ENCODE results near the gene PBX3. TPM values are rescaled to one million over a fixed set of nuclear protein-coding genes. Genes with fewer than 3 reads are reported as not detected.

Gene PBX3
- total RNA-seq, 1 donor = 27.6 TPM

GRCh38 chr9:125906893-125907292 is 159.7 kb downstream of the PBX3 start:
- no peak for TF ChIP-seq CTCF (IDR thresholded peaks at IDR 0.05; ENCODE audit: insufficient read depth, low read depth, low read length)
- H3K4me3 ChIP-seq (ENCODE audit: low read depth, low read length) = no peak overlapping the region
- no peak for DNase-seq (ENCODE audit: low read depth)

GRCh38 chr9:125908136-125908535 is 161.0 kb downstream of the PBX3 start:
- no peak for TF ChIP-seq CTCF (IDR thresholded peaks at IDR 0.05; ENCODE audit: insufficient read depth, low read depth, low read length)
- DNase-seq (ENCODE audit: low read depth) = no peak
- no peak overlapping the region for H3K4me3 ChIP-seq (ENCODE audit: low read depth, low read length)

- H3K4me3 ChIP-seq (ENCODE audit: low read depth, low read length) = no peak overlapping the region
- DNase-seq (ENCODE audit: low read depth) = no peak
- TF ChIP-seq CTCF (IDR thresholded peaks at IDR 0.05; ENCODE audit: insufficient read depth, low read depth, low read length) = no peak
Observed at GRCh38 chr9:125908966-125909365, 161.8 kb downstream of the PBX3 start.

GRCh38 chr9:125909459-125909858 is 162.3 kb downstream of the PBX3 start:
- H3K4me3 ChIP-seq (ENCODE audit: low read depth, low read length) = no peak overlapping the region
- DNase-seq (ENCODE audit: low read depth) = no peak
- no peak for TF ChIP-seq CTCF (IDR thresholded peaks at IDR 0.05; ENCODE audit: insufficient read depth, low read depth, low read length)

- TF ChIP-seq CTCF (IDR thresholded peaks at IDR 0.05; ENCODE audit: insufficient read depth, low read depth, low read length) = no peak
- H3K4me3 ChIP-seq (ENCODE audit: low read depth, low read length) = no peak overlapping the region
- no peak for DNase-seq (ENCODE audit: low read depth)
Observed at GRCh38 chr9:125910286-125910685, 163.1 kb downstream of the PBX3 start.

GRCh38 chr9:125911861-125912644 is 164.9 kb downstream of the PBX3 start:
- no peak for DNase-seq (ENCODE audit: low read depth)
- no peak overlapping the region for H3K4me3 ChIP-seq (ENCODE audit: low read depth, low read length)
- no peak for TF ChIP-seq CTCF (IDR thresholded peaks at IDR 0.05; ENCODE audit: insufficient read depth, low read depth, low read length)

GRCh38 chr9:125912667-125913066 is 165.5 kb downstream of the PBX3 start:
- H3K4me3 ChIP-seq (ENCODE audit: low read depth, low read length) = no peak overlapping the region
- TF ChIP-seq CTCF (IDR thresholded peaks at IDR 0.05; ENCODE audit: insufficient read depth, low read depth, low read length) = no peak
- DNase-seq (ENCODE audit: low read depth) = no peak
